HCT116 (cell line): ENCODE results near the gene SEMA6B. TPM values are rescaled to one million over a fixed set of nuclear protein-coding genes. Genes with fewer than 3 reads are reported as not detected.

ENCODE experiments used
- ATAC-seq: fragments of 200-7000 bp; cut with Tn5 transposase; 2 replicates; pipeline ENCODE4 v1.9.1; 2020; ENCODE audit warnings: mild to moderate bottlenecking, moderate library complexity
- BruUV-seq: library from RNA; stranded (reverse); fragments of 400-500 nt; replicated peaks from 2 replicates; lab custom pipeline; 2021; lab: Mats Ljungman, UMichigan
- CTCF ChIA-PET: fragments of 300-600 bp; sonication (Branson Sonifier 250); formaldehyde crosslinking; loops from one replicate; lab custom pipeline; 2021; ENCODE audit warnings: antibody characterized with exemption; lab: Charles Lee
- POLR2A ChIA-PET: fragments of 300-600, 350-600 bp; sonication (Branson Sonifier 250); formaldehyde crosslinking; loops from one replicate; lab custom pipeline; 2021; ENCODE audit warnings: antibody characterized with exemption; lab: Charles Lee
- RAD21 ChIA-PET, 2 experiments: fragments of 300-600 bp; sonication (Branson Sonifier 250); formaldehyde crosslinking; loops; one replicate each; lab custom pipeline; 2023; ENCODE audit warnings: low total read pairs in 2 of 2; ENCODE audit not compliant: uncharacterized antibody in 2 of 2, unreplicated experiment in 2 of 2, low non-redundant PET in 1 of 2; lab: Charles Lee
- DNase-seq: peaks from one replicate; pipeline ENCODE4 v3.0.0-alpha.2; 2010; ENCODE audit warnings: low read depth, low spot score
- H2AFZ ChIP-seq: fragments of 200-600 bp; shearing (Covaris generic), sonication (generic); 2 replicates; pipeline ENCODE4 v1.6.1; 2017; ENCODE audit warnings: low read depth, mixed run types, mixed read lengths, antibody characterized with exemption, low read length; ENCODE audit not compliant: poor library complexity, severe bottlenecking
- H3K27ac ChIP-seq: 2 replicates; pipeline ENCODE4 v1.5.1; 2012; ENCODE audit warnings: low read depth, low read length
- H3K27me3 ChIP-seq: fragments of 200-600 bp; sonication (generic); 2 replicates; pipeline ENCODE4 v1.6.1; 2016; ENCODE audit warnings: mixed run types, low read length, mixed read lengths; ENCODE audit not compliant: insufficient read depth
- H3K36me3 ChIP-seq, 2 experiments: fragments of 200-500 bp in 1 of 2; fragments of 200-600 bp in 1 of 2; sonication (Bioruptor generic) in 1 of 2; sonication (generic) in 1 of 2; 2 replicates each; pipeline versions ENCODE4 v1.5.1 to v1.6.1; 2014 to 2016; ENCODE audit warnings: low read length in 2 of 2, inconsistent platforms in 1 of 2, mixed read lengths in 1 of 2, mixed run types in 1 of 2; ENCODE audit not compliant: insufficient read depth in 2 of 2, control insufficient read depth in 1 of 2
- H3K4me1 ChIP-seq, 2 experiments: fragments of 200-600 bp in 1 of 2; sonication (generic) in 1 of 2; 2 replicates each; pipeline versions ENCODE4 v1.5.1 to v1.6.1; 2012 to 2017; ENCODE audit warnings: low read length in 2 of 2, inconsistent platforms in 1 of 2, mild to moderate bottlenecking in 1 of 2, mixed read lengths in 1 of 2, mixed run types in 1 of 2, moderate library complexity in 1 of 2; ENCODE audit not compliant: insufficient read depth in 2 of 2, control insufficient read depth in 1 of 2
- H3K4me2 ChIP-seq: fragments of 200-600 bp; sonication (generic); 2 replicates; pipeline ENCODE4 v1.6.1; 2017; ENCODE audit warnings: mixed run types, low read length, mixed read lengths
- H3K4me3 ChIP-seq, 2 experiments: fragments of 200-600 bp in 1 of 2; sonication (generic) in 1 of 2; replicated peaks in 1 of 2; 2 replicates each; pipeline ENCODE4 v1.5.1; 2011 to 2016; ENCODE audit warnings: low read length in 2 of 2, control low read depth in 1 of 2, low read depth in 1 of 2, mild to moderate bottlenecking in 1 of 2, mixed read lengths in 1 of 2, mixed run types in 1 of 2
- H3K79me2 ChIP-seq: fragments of 200-600 bp; sonication (generic); 2 replicates; pipeline ENCODE4 v1.6.1; 2017; ENCODE audit warnings: mild to moderate bottlenecking, mixed run types, low read length, moderate library complexity, mixed read lengths; ENCODE audit not compliant: insufficient read depth
- H3K9ac ChIP-seq: fragments of 200-600 bp; sonication (generic); 2 replicates; pipeline ENCODE4 v1.6.1; 2016; ENCODE audit warnings: low read length, mixed read lengths
- H3K9me2 ChIP-seq: fragments of 200-600 bp; sonication (generic), shearing (Covaris generic); 2 replicates; pipeline ENCODE4 v1.6.1; 2017; ENCODE audit warnings: mixed run types, mild to moderate bottlenecking, moderate library complexity; ENCODE audit not compliant: insufficient read depth
- H3K9me3 ChIP-seq, 2 experiments: fragments of 200-500 bp in 1 of 2; fragments of 200-600 bp in 1 of 2; sonication (Bioruptor generic) in 1 of 2; sonication (generic) in 1 of 2; 2 replicates each; pipeline ENCODE4 v1.6.1; 2014 to 2017; ENCODE audit warnings: low read length in 2 of 2, mixed read lengths in 2 of 2, inconsistent platforms in 1 of 2, low read depth in 1 of 2, mild to moderate bottlenecking in 1 of 2, mixed run types in 1 of 2, moderate library complexity in 1 of 2; ENCODE audit not compliant: control insufficient read depth in 1 of 2, insufficient read depth in 1 of 2
- H4K20me1 ChIP-seq: fragments of 200-600 bp; sonication (generic), shearing (Covaris generic); 2 replicates; pipeline ENCODE4 v1.6.1; 2017; ENCODE audit warnings: mixed run types, mild to moderate bottlenecking, moderate library complexity; ENCODE audit not compliant: insufficient read depth
- CEBPB ChIP-seq: IDR thresholded peaks from 2 replicates; pipeline ENCODE4 v1.6.1; 2012; ENCODE audit warnings: low read depth
- EGR1 ChIP-seq: IDR thresholded peaks from 2 replicates; pipeline ENCODE4 v1.6.1; 2012; ENCODE audit warnings: low read depth
- ELF1 ChIP-seq: IDR thresholded peaks from 2 replicates; pipeline ENCODE4 v1.6.1; 2012; ENCODE audit warnings: low read depth, borderline replicate concordance
- EZH2 ChIP-seq: fragments of 200-600 bp; sonication (generic); IDR thresholded peaks from 2 replicates; pipeline ENCODE4 v1.6.1; 2017; ENCODE audit warnings: antibody characterized with exemption, mixed run types
- EZH2phosphoT487 ChIP-seq: fragments of 200-600 bp; IDR thresholded peaks from 2 replicates; pipeline ENCODE4 v1.6.1; 2018; ENCODE audit warnings: antibody characterized with exemption, borderline replicate concordance
- FOSL1 ChIP-seq: IDR thresholded peaks from 2 replicates; pipeline ENCODE4 v1.6.1; 2012; ENCODE audit warnings: low read depth
- JUND ChIP-seq: IDR thresholded peaks from 2 replicates; pipeline ENCODE4 v1.6.1; 2012
- POLR2AphosphoS5 ChIP-seq: IDR thresholded peaks from 2 replicates; pipeline ENCODE4 v1.6.1; 2011; ENCODE audit warnings: mild to moderate bottlenecking, low read depth, low read length, moderate library complexity
- RAD21 ChIP-seq: IDR thresholded peaks from 2 replicates; pipeline ENCODE4 v1.6.1; 2012; ENCODE audit warnings: low read depth, mild to moderate bottlenecking
- SIN3A ChIP-seq: IDR thresholded peaks from 2 replicates; pipeline ENCODE4 v1.6.1; 2012; ENCODE audit warnings: low read depth
- SP1 ChIP-seq: IDR thresholded peaks from 2 replicates; pipeline ENCODE4 v1.6.1; 2012; ENCODE audit warnings: low read depth
- SRF ChIP-seq: IDR thresholded peaks from 2 replicates; pipeline ENCODE4 v1.6.1; 2012; ENCODE audit warnings: low read depth
- TCF7L2 ChIP-seq: IDR thresholded peaks from 2 replicates; pipeline ENCODE4 v1.7.0; 2011; ENCODE audit warnings: borderline replicate concordance, inconsistent platforms; ENCODE audit not compliant: insufficient read depth, insufficient read length; ENCODE audit errors: extremely low read depth
- ZFX ChIP-seq: fragments of 450-650 bp; IDR thresholded peaks from 2 replicates; pipeline ENCODE4 v1.6.1; 2017
- ZNF274 ChIP-seq: fragments of 200-500 bp; sonication (Bioruptor generic); IDR thresholded peaks from 2 replicates; pipeline ENCODE4 v1.6.1; 2014; ENCODE audit warnings: mild to moderate bottlenecking, low read depth, low read length, inconsistent platforms
- intact Hi-C: fragments of 100-400 bp; cut with micrococcal nuclease; formaldehyde crosslinking; loops from 2 replicates; pipeline ENCODE4 v1.10.0; 2022
- total RNA-seq: library from RNA; stranded (reverse); gene quantifications from one replicate; pipeline ENCODE4 v1.2.1, GENCODE V29; 2021; ENCODE audit not compliant: unreplicated experiment
- TF ChIP-seq, protein P1 (sequence below): IDR thresholded peaks from 2 replicates; pipeline ENCODE4 v1.6.1; 2012
- TF ChIP-seq, protein P2 (sequence below): IDR thresholded peaks from 2 replicates; pipeline ENCODE4 v1.6.1; 2012; ENCODE audit warnings: low read depth
- TF ChIP-seq, protein P3 (sequence below): IDR thresholded peaks from 2 replicates; pipeline ENCODE4 v1.6.1; 2012
- TF ChIP-seq, protein P4 (sequence below): IDR thresholded peaks from 2 replicates; pipeline ENCODE4 v1.6.1; 2011; ENCODE audit warnings: mild to moderate bottlenecking, low read length, moderate library complexity; ENCODE audit not compliant: insufficient replicate concordance; ENCODE audit errors: extremely low read depth

Gene SEMA6B
- total RNA-seq, 1 experiment from 2014 or later = 58.4 TPM

DNA sequence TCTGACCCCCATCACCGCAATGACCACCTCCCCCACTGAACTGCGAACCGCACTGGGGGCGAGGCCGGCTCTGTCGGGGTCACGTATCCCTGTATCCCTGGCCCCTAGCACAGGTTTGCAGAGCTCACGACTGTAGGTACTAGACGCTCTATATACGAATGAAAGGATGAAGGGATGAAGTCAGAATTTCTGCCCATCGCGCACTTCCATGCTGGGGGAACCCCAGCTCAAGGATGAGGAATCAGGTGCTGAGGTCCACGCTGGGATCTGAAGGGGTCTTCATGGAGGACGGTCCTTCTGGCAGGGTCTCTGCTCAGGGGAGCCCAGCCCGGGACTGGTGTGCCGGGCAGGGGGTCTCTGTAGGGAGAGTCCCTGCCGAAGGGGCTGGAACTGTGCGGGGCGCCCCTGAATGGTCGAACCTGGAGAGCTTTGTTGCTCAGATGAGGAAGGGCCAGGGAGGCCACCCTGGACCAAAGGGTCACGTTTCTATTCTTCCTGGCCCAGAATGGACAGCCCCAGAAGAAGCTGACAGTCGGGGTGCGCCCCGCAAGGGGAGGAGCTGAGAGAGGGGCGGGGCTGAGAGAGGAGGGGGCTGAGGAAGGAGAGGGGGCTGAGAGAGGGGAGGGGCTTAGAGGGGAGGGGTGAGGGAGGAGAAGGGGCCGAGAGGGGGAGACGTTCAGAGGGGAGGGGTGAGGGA lies 37.9 kb upstream of the SEMA6B start:
- peak overlapping the region; percentile 18; the same call in 1 of the 2 replicates for H3K27ac ChIP-seq
- DNase-seq (no peak), ATAC-seq (peak; percentile 61)
- intact Hi-C loops = no loop called here
- TF ChIP-seq, protein P1, sequence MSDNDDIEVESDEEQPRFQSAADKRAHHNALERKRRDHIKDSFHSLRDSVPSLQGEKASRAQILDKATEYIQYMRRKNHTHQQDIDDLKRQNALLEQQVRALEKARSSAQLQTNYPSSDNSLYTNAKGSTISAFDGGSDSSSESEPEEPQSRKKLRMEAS = no peak
- TF ChIP-seq RAD21 (no peak), EZH2 (no peak), FOSL1 (no peak), ZFX (no peak), CEBPB (no peak), SP1 (no peak), TCF7L2 (no peak), JUND (no peak), EZH2phosphoT487 (no peak), ZNF274 (no peak), SIN3A (no peak), POLR2AphosphoS5 (no peak), ELF1 (no peak), SRF (no peak), EGR1 (no peak)
- TF ChIP-seq, protein P2, sequence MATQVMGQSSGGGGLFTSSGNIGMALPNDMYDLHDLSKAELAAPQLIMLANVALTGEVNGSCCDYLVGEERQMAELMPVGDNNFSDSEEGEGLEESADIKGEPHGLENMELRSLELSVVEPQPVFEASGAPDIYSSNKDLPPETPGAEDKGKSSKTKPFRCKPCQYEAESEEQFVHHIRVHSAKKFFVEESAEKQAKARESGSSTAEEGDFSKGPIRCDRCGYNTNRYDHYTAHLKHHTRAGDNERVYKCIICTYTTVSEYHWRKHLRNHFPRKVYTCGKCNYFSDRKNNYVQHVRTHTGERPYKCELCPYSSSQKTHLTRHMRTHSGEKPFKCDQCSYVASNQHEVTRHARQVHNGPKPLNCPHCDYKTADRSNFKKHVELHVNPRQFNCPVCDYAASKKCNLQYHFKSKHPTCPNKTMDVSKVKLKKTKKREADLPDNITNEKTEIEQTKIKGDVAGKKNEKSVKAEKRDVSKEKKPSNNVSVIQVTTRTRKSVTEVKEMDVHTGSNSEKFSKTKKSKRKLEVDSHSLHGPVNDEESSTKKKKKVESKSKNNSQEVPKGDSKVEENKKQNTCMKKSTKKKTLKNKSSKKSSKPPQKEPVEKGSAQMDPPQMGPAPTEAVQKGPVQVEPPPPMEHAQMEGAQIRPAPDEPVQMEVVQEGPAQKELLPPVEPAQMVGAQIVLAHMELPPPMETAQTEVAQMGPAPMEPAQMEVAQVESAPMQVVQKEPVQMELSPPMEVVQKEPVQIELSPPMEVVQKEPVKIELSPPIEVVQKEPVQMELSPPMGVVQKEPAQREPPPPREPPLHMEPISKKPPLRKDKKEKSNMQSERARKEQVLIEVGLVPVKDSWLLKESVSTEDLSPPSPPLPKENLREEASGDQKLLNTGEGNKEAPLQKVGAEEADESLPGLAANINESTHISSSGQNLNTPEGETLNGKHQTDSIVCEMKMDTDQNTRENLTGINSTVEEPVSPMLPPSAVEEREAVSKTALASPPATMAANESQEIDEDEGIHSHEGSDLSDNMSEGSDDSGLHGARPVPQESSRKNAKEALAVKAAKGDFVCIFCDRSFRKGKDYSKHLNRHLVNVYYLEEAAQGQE = no peak
- TF ChIP-seq, protein P3, sequence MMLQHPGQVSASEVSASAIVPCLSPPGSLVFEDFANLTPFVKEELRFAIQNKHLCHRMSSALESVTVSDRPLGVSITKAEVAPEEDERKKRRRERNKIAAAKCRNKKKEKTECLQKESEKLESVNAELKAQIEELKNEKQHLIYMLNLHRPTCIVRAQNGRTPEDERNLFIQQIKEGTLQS = no peak
- TF ChIP-seq, protein P4, sequence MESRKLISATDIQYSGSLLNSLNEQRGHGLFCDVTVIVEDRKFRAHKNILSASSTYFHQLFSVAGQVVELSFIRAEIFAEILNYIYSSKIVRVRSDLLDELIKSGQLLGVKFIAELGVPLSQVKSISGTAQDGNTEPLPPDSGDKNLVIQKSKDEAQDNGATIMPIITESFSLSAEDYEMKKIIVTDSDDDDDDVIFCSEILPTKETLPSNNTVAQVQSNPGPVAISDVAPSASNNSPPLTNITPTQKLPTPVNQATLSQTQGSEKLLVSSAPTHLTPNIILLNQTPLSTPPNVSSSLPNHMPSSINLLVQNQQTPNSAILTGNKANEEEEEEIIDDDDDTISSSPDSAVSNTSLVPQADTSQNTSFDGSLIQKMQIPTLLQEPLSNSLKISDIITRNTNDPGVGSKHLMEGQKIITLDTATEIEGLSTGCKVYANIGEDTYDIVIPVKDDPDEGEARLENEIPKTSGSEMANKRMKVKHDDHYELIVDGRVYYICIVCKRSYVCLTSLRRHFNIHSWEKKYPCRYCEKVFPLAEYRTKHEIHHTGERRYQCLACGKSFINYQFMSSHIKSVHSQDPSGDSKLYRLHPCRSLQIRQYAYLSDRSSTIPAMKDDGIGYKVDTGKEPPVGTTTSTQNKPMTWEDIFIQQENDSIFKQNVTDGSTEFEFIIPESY = no peak
- H4K20me1 ChIP-seq = no peaks in the 10 kb centered on the region
- H3K79me2 ChIP-seq = no peaks in the 10 kb centered on the region
- H3K9me2 ChIP-seq = no peaks in the 10 kb centered on the region
- H3K4me1 ChIP-seq = peaks cover 11 to 26% of the 10 kb centered on the region in 2 experiments
- no TSS peak for BruUV-seq
- CTCF ChIA-PET = interaction anchor here (0.6 to 1.7 kb wide), 6 partner anchors 8 to 194 kb away, joined by 3 to 4 read pairs (median 4); partner anchors contain the start of gene FEM1A
- RAD21 ChIA-PET = interaction anchor here (0.6 to 1.1 kb wide), 2 partner anchors 10 to 17 kb away, joined by 3 to 7 read pairs; no protein-coding TSS in a partner anchor
- H2AFZ ChIP-seq = no peak overlapping the region
- no peak overlapping the region for H3K9ac ChIP-seq
- POLR2A ChIA-PET = interaction anchor here (0.6 to 1.3 kb wide), 4 partner anchors 8 to 14 kb away, joined by 3 to 4 read pairs (median 3); no protein-coding TSS in a partner anchor
- H3K4me3 ChIP-seq = no peak overlapping the region
- peak overlapping the region; percentile 66 for H3K4me2 ChIP-seq
- H3K27me3 ChIP-seq = no peaks in the 10 kb centered on the region
- no peaks in the 10 kb centered on the region for H3K36me3 ChIP-seq
- H3K9me3 ChIP-seq = no peaks in the 10 kb centered on the region
